Upper lobe of right lung (tissue), 1 donor: ENCODE results near the gene YIF1A. TPM values are rescaled to one million over a fixed set of nuclear protein-coding genes. Genes with fewer than 3 reads are reported as not detected.

Source experiments
- ATAC-seq: fragments of 200-7000 bp; cut with Tn5 transposase; one replicate; pipeline ENCODE4 v1.9.1; 2020; ENCODE audit warnings: mild to moderate bottlenecking, moderate library complexity
- DNase-seq: peaks from one replicate; pipeline ENCODE4 v3.0.0-alpha.2; 2020
- H3K27ac ChIP-seq: fragments of 200-600 bp; one replicate; pipeline ENCODE4 v1.8.0; 2022
- H3K27me3 ChIP-seq: fragments of 200-600 bp; one replicate; pipeline ENCODE4 v1.8.0; 2022; ENCODE audit warnings: mild to moderate bottlenecking
- H3K36me3 ChIP-seq: fragments of 200-600 bp; one replicate; pipeline ENCODE4 v1.8.0; 2022
- H3K4me1 ChIP-seq: fragments of 200-600 bp; one replicate; pipeline ENCODE4 v1.8.0; 2022
- H3K4me3 ChIP-seq: fragments of 200-600 bp; one replicate; pipeline ENCODE4 v1.8.0; 2022; ENCODE audit warnings: mild to moderate bottlenecking
- H3K9me3 ChIP-seq: fragments of 200-600 bp; one replicate; pipeline ENCODE4 v1.8.0; 2022
- CTCF ChIP-seq: fragments of 200-600 bp; IDR thresholded peaks from one replicate; pipeline ENCODE4 v1.8.0; 2022; ENCODE audit warnings: antibody characterized with exemption
- intact Hi-C: fragments of 100-400 bp; cut with DNase I; formaldehyde crosslinking; loops from one replicate; pipeline ENCODE4 v1.11.0; 2022
- total RNA-seq: library from RNA; stranded (reverse); fragmentation: NEBNext Ultra II Directional; extraction: Animal tissue kit (Norgen Biotek cat#: 25700); gene quantifications from one replicate; pipeline ENCODE4 v1.2.1, GENCODE V29; 2021
- donor health status: DM: no; HTN: yes; CAD: no; lungs with severe emphysema.

The YIF1A gene
- total RNA-seq, 1 donor from 2014 or later, result 66.9 TPM

GRCh38 chr11:66283461-66284105 lies 5.4 kb downstream of the YIF1A start:
- DNase-seq (no peak), ATAC-seq (no peak)
- Histone ChIP-seq H3K4me1 (peaks cover 11% of the 10 kb centered on the region), H3K27me3 (no peaks in the 10 kb centered on the region), H3K27ac (no peak overlapping the region), H3K9me3 (no peaks in the 10 kb centered on the region), H3K36me3 (peaks cover 6% of the 10 kb centered on the region), H3K4me3 (no peak overlapping the region)
- intact Hi-C loops, result no loop called here
- TF ChIP-seq CTCF, result no peak

GRCh38 chr11:66282468-66283455 lies 6.2 kb downstream of the YIF1A start:
- peak; percentile 92 for ATAC-seq
- Histone ChIP-seq H3K4me1 (peaks cover 6% of the 10 kb centered on the region), H3K4me3 (no peak overlapping the region)

GRCh38 chr11:66281776-66282467 lies 7.0 kb downstream of the YIF1A start:
- ATAC-seq (no peak), DNase-seq (no peak)
- no peak for TF ChIP-seq CTCF
- H3K4me1 ChIP-seq, result peaks cover 7% of the 10 kb centered on the region
- H3K36me3 ChIP-seq, result peaks cover 6% of the 10 kb centered on the region
- H3K27me3 ChIP-seq, result no peaks in the 10 kb centered on the region
- intact Hi-C loops, result no loop called here
- H3K9me3 ChIP-seq, result no peaks in the 10 kb centered on the region
- H3K27ac ChIP-seq, result no peak overlapping the region
- no peak overlapping the region for H3K4me3 ChIP-seq

More at GRCh38 chr11:66282468-66283455, 6.2 kb downstream of the YIF1A start:
- no peaks in the 10 kb centered on the region for H3K27me3 ChIP-seq
- intact Hi-C loops, result no loop called here
- H3K36me3 ChIP-seq, result peaks cover 6% of the 10 kb centered on the region
- TF ChIP-seq CTCF, result peak; percentile 98
- peak; percentile 99 for DNase-seq
- no peak overlapping the region for H3K27ac ChIP-seq
- H3K9me3 ChIP-seq, result no peaks in the 10 kb centered on the region

- Histone ChIP-seq H3K9me3 (no peaks in the 10 kb centered on the region), H3K27ac (no peak overlapping the region), H3K4me3 (no peak overlapping the region), H3K36me3 (peaks cover 9% of the 10 kb centered on the region), H3K27me3 (no peaks in the 10 kb centered on the region), H3K4me1 (peaks cover 7% of the 10 kb centered on the region)
- ATAC-seq (no peak), DNase-seq (no peak)
- no peak for TF ChIP-seq CTCF
- intact Hi-C loops, result no loop called here
Measured at GRCh38 chr11:66281001-66281400, 7.9 kb downstream of the YIF1A start.

- TF ChIP-seq CTCF, result no peak
- H3K27me3 ChIP-seq, result no peaks in the 10 kb centered on the region
- H3K27ac ChIP-seq, result no peak overlapping the region
- H3K36me3 ChIP-seq, result peaks cover 15% of the 10 kb centered on the region
- DNase-seq (no peak), ATAC-seq (no peak)
- peaks cover 7% of the 10 kb centered on the region for H3K4me1 ChIP-seq
- no peak overlapping the region for H3K4me3 ChIP-seq
- H3K9me3 ChIP-seq, result no peaks in the 10 kb centered on the region
- intact Hi-C loops, result no loop called here
Measured at GRCh38 chr11:66280428-66280827, 8.5 kb downstream of the YIF1A start.
